HTERT RPE-1 (cell line): ENCODE data around the gene PRCD.

Experiments
- in situ Hi-C: fragments of 300-500 bp; cut with MboI; formaldehyde crosslinking; loops from 4 replicates; pipeline ENCODE4 v1.14.3; 2020; ENCODE audit warnings: low sequenced_read_pairs

The PRCD gene, protein sequence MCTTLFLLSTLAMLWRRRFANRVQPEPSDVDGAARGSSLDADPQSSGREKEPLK

DNA sequence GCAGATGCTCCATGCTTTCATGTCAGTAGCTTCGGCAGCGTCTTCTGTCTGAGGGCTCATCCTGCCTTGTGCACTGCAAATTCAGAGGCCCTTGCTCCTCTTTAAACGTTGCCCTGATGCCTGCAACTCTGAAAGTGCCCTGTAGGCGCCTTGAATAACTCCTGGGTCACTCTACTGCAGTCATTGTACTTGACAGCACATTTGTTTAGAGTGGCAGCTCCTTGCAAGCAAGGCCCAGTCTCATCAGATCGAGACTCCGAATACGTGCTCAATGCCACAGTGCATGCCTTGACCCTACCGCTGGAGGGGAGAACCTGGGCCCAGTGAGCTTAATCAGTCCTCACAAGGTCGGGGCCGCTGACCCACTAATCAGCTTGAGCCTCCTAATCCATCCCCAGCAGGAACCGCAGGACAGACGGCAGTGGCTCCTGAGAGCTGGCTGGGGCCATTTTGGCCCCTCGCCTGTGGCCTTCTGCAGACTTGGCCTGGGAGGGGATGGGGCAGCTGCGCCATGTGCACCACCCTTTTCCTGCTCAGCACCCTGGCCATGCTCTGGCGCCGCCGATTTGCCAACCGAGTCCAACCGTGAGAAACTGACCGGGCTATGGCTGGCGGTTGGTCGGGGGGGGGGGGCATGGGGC, at the start of gene PRCD:
Gene PRCD (plus strand): TSS at position 414 of the 641 bp plus-strand sequence. CDS start 98 bp downstream, at position 512.
- in situ Hi-C loops = no loop called here

DNA sequence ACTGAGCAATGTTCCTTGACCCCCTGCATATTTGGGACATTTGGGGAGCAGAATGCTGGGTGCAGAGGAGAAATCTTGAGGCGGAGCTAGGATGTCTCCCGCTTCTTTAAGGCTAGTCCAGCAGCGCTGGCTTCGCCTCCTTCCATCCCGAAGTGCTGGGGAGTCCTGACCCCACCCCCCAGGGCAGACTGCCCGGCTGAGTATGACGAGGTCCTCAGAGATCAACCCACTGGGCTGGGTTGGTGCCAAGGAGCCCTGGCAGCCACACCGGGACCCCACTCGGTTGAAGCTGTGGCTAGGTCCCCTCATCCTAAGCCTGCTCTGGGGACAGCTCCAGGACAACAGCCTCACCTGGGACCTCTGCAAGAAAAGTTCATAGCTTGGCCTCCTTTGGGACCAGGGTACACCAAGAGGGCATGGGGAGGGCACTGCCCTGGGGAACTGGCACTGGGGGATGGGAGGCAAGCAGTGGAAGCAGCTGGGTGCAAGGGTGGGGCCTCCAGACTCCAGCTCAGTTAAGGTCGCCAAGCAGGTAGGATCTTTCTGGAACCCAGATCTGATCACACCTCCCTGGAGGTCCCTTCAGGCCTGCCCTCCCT, 49.6 kb upstream of the PRCD start:
- in situ Hi-C loops = no loop called here

GRCh38 chr17:76491271-76492122, 48.3 kb upstream of the PRCD start:
- in situ Hi-C loops = no loop called here

DNA sequence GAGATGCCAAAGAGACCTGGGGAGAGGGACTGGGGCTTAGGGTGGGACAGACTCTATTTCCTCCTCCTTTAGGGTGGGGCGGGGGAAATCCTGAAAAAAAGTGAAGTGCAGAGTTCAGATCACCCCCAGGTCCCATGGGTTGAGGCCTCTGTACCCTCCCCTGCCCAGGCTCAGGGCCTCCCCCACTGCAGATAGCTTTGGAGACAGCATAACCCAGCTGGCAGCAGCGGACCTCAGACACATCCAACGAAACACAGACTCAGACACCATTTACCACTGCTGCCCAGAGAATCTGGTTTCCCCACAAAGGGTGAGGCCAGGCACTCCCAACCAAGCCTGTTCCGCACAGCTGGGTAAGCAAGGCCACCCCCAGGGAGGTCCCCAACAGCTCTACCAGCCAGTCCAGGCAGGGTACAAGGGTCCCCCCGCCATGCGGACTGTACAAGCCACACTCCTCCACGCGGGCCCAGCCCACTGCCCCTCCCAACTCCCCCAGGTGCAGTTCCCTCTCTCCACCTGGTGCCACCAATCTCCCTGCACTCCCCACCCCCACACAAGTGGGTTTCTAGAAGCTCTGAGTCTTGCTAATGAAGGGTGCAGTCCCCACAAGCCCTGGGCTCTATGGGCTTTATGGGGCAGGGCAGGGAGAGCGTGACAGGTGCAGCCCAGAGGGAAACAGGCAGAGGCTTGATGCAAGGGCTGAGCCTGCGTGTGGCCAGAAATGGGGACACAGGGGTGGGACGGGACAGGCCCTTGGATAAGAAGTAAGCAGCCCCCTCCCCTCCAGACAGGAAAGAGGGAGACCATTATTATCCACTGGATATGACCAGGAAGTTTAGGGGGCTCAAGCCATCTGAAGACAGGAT, 47.5 kb upstream of the PRCD start:
- in situ Hi-C loops = no loop called here

DNA sequence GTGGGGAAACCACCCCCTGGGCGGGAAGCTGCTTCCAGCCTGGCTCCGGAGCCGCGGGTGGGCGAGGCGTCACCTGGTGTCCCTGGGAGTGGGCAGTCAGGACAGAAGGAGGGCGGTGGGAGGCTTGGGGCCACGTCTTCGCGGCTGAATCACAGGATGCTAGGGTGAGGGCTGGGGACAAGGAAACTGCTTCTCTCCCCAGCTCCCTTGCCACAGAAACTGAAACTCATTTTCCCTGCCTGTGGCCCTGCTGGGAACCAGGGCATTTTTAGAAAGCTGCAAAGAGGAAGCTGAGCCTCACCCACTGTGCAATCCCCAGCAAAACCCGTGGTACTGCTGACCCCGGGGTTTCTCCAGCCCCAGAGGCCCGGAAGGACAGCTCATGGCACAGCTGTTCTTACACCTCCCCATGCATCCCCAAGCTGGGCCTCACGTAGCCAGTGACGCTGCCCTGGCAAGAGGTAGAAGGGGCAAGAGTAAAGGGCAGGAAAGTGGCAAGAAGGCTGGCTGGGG, 46.8 kb upstream of the PRCD start:
- in situ Hi-C loops = no loop called here

- in situ Hi-C loops = no loop called here
Measured at GRCh38 chr17:76493505-76494167, 46.2 kb upstream of the PRCD start.

GRCh38 chr17:76495663-76496400, 44.0 kb upstream of the PRCD start:
- in situ Hi-C loops = no loop called here

GRCh38 chr17:76496464-76496863, 43.4 kb upstream of the PRCD start:
- in situ Hi-C loops = no loop called here

GRCh38 chr17:76497699-76497978, 42.2 kb upstream of the PRCD start:
- in situ Hi-C loops = no loop called here

DNA sequence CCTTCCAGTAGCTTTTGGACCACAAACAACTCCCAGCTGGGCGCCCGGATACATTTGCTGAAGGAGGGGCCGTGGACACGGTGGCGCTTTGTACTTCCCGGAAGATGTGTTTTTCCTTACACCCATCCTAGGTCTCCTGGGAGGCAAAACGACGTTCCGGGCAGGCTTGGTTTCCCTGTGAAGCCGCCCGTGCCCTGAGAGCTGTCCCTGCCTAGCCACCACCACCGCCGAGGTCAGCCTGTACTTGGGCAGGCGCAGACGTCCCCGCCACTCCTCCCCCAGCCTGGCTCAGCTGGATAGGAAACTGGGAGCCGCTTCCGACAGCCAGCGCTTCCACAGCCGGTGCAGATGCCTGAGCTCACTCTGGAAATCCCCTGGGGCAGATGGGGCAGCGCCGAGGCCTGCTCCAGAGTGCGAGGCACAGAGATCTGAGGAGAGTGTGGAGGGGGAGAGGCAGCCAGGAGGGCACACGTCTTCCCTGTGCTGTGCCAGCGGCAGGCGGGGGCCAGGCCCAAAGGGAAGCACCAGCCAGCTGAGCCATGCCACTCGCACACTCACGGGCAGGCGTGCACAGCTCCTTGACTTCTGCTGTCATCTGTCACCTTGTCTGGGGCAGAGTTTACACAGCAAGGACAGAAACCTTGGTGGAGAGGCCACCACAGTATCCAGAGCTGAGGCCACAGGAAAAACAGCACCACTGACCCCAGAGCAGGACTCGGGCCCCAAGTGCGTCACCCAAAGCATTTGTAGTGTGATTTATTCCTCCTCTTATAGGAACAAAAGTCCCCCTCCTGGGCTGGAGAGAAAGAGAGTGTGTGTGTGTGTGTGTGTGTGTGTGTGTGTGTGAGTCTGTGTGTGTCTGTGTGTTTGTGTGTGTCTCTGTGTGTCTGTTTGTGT, 41.6 kb upstream of the PRCD start:
- in situ Hi-C loops = no loop called here

DNA sequence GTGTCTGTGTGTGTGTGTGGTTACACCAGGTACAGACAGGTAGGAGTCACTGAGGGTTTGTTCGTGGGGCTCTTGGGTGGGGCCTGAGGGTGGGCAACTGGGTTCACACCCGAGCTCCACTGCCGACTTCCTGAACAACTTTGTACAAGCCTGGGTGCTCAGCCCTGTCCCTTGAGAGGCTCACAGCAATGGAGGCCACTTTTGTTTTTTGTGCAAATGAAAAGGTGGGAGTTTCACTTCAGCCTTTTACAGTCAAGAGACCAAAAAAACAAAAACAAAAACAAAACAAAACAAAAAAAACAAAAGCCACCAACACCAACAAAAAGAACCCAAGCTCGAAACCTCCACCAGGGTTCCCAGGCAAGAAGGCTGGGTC, 41.0 kb upstream of the PRCD start:
- in situ Hi-C loops = no loop called here

DNA sequence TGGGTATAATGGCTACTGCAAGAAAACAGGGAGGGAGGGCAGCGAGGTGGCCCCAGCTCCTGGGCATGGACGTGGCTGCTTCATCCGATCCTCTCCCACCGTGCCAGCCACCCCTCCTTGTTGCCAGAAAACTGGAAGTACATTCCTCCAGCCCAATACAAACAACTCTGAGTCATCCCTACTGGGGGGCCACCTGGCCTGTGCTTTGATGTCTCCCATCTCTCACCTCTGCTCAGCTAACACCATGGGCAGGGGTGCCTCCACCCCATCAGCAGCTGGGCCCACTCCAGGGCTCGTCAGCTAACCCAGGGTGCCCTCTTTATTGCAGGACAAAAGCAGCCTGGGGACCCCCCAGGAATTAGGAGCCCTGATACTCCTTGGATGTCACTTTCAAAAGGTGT, 40.6 kb upstream of the PRCD start:
- in situ Hi-C loops = no loop called here

DNA sequence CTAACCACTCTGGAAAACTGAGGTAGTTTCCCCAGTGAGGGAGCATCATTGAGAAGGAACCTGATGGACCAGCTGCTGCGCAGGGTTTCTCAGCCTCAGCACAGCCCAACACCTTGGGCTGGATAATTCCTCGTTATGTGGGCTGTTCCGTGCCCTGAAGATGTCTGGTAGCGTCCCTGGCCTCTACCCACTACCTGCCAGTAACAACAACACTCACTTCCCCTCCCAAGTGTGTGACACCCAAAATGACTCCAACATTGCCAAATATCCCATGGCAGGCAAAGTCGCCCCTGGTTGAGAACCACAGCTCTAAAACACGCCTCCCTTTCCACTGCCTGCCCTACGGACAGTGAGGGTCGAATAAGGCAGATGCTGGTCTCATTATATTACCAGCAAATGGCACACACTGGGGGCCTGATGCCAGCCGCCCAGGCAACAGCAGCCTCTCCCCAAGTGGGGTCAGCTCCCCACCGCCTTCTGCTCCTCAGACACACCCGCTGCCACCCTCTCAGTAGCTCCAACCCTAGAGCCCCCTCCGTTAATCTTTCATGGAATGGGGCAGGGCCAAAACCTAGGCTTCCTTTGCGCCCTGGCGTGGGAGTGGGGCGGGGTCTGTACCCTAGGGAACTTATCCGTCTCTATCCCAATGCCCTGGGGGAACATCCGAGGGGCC, 39.6 kb upstream of the PRCD start:
- in situ Hi-C loops = no loop called here

- in situ Hi-C loops = no loop called here
Measured at GRCh38 chr17:76500747-76501017, 39.2 kb upstream of the PRCD start.

DNA sequence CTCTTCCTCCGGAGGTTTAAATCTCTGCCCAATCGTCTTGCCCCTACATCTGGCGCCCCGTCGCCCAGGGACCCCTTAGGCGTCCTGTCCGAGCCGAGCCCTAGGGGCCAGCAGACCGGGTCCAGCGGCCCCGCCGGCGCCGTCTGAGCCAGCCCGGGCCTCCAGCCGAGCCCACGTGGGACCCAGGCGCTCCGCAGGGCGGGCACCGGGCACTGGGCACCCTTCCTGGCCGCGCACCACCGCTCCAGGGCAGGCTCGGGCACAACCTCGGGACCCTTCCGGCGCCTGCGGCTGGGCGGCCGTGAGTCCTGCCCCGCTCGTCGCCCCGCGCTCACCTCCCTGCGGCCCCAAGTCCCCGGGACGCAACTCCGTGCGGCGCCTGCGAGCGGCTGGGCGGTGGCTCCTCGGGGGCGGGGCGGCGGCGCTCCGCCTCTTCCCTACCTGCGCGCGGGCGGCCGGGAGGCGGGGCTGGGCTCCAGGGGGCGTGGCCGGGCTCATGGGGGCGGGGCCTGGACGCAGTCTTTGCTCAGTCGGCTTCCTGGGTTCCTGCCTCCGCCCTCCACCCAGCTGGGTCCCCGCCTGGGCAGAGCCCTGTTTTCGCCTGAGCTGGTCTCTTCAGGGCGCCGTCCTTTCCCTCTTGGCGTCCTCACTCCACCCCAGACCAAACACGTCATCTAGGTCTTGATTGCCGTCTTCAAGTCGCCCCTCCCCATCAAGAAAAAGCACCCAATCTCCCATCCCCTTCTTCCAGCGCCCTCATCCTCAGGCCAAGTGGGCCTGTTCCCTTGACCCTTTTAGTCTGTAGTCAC, 38.6 kb upstream of the PRCD start, which contains the start of gene RHBDF2:
Gene RHBDF2 (minus strand): TSS at position 406 of the 809 bp plus-strand sequence. CDS start 19,899 bp downstream, outside the sequence.
- in situ Hi-C loops = no loop called here

- in situ Hi-C loops = no loop called here
Measured at GRCh38 chr17:76501827-76502307, 38.0 kb upstream of the PRCD start.
